Choroid plexus epithelial cell (primary cell): ENCODE measurements around the gene CABP2.

Experiments
- DNase-seq: peaks from one replicate; pipeline ENCODE4 v3.0.0-alpha.2; 2010; ENCODE audit warnings: low read depth
- H3K4me3 ChIP-seq: 2 replicates; pipeline ENCODE4 v1.5.1; 2011; ENCODE audit warnings: low read depth, mild to moderate bottlenecking, control low read depth, low read length, moderate library complexity
- TF ChIP-seq, protein P1 (sequence below): conservative IDR thresholded peaks from 2 replicates; pipeline ENCODE4 v1.5.1; 2011; ENCODE audit warnings: low read depth, mild to moderate bottlenecking, control low read depth, inconsistent platforms, low read length, moderate library complexity

CABP2 gene

DNA sequence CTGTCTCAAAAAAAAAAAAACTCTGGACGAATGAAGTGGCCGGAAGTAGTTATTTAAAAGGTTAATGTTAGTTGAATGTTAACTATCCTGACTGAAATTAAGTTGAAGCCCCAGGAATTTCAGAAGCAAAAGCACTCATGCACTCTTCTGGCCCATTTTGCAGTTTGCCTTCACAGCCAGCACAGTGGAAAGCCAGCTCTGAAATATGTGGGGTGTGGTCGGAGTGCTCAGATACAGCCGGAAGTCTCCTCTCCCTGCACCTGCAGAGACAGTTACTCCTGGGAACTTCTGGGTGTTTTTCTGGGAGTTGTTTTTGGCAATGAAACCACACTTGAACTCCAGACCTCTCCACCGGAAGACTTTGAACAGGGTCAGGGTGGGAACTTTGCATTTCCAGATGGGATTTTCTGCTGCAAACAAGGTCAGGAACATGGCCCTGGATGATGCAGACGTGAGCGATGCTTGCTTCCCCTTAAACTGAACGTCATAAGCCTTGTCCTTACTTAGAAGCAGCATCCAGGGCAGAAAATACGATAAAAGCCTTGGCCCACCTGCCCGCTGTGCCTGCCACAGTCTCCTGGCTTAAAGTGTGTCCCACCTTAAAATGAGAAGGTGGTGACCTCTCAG, 21.5 kb upstream of the CABP2 start:
- TF ChIP-seq, protein P1, sequence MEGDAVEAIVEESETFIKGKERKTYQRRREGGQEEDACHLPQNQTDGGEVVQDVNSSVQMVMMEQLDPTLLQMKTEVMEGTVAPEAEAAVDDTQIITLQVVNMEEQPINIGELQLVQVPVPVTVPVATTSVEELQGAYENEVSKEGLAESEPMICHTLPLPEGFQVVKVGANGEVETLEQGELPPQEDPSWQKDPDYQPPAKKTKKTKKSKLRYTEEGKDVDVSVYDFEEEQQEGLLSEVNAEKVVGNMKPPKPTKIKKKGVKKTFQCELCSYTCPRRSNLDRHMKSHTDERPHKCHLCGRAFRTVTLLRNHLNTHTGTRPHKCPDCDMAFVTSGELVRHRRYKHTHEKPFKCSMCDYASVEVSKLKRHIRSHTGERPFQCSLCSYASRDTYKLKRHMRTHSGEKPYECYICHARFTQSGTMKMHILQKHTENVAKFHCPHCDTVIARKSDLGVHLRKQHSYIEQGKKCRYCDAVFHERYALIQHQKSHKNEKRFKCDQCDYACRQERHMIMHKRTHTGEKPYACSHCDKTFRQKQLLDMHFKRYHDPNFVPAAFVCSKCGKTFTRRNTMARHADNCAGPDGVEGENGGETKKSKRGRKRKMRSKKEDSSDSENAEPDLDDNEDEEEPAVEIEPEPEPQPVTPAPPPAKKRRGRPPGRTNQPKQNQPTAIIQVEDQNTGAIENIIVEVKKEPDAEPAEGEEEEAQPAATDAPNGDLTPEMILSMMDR, result no peak
- H3K4me3 ChIP-seq, result no peak overlapping the region
- DNase-seq, result peak; percentile 50

DNA sequence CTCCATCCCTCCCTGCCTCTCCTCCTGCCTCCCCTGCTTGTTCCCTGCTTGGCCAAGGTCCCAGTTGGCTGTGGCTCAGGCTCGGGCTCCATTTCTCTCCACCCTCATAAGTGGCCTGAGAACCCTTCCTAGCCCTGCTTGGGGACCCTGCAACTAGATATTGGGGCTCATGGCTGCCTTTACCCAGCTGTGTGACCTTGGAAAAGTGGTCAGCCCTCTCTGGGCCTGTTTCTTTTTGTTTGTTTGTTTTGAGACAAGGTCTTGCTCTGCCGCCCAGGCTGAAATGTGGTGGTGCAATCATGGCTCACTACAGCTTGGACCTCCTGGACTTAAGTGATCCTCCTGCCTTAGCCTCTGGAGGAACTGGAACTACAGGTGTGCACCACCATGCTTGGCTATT, 20.3 kb upstream of the CABP2 start:
- TF ChIP-seq, protein P1, result no peak
- H3K4me3 ChIP-seq, result no peak overlapping the region
- no peak for DNase-seq

DNA sequence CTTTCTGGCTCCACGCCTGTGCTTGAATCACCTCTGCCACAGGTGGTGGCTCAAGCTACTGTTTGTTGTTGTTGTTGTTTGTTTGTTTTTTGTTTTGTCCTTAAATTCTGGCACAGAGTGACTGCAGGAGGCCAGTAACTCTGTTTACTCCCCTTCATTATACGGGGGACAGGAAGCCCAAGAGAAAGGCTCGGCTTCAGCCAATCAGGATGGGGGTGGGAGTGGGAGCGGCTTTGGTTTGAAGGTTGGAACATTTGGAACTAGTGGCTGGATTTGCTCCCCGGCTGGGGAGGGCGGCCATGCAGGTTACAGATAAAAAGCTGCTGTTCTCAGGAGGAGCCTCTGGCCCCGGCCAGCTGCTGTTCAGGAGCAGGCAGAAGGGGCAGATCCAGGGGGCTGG, 19.7 kb upstream of the CABP2 start:
- TF ChIP-seq, protein P1, result no peak
- DNase-seq, result no peak
- H3K4me3 ChIP-seq, result no peak overlapping the region

DNA sequence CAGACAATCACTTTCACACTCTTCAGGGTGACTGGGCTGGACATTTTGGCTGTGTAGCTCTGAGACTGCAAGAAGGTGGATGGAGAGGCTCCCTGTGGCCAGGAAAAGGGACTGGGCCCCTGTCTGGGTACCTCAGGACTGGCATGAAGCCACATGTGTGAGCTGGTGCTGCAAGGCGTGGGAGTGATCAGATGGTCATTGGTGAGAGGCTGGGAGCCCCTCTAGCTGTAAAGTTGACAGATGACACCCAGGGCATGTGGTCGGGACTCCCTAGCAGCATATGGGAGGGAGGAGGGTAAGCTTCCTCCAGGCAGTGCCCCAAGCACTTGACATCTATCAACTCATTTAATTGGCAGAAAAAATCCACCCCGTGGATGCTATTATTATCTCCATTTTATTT, 18.9 kb upstream of the CABP2 start:
- DNase-seq, result no peak
- no peak overlapping the region for H3K4me3 ChIP-seq
- TF ChIP-seq, protein P1, result no peak

DNA sequence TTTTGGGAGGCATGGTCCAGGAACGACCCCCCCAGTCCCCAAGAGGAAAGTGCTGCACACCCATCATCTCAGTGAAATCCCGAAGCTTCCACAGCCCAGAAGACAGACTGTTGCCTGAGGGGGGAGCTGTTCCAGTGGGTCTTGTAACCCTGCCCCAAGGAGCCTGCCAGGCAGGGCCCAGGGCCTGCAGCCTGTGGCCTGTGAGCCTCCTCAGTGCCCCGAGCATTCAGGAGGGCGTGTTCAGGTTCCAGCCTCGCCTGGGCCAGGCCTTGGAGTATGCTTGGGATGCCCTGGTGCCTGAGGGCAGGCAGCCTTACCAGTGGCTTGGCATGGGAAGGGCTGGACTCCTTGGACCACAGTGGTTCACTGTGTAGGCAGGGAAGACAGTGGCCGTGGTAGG, 18.0 kb upstream of the CABP2 start:
- TF ChIP-seq, protein P1, result no peak
- DNase-seq, result no peak
- H3K4me3 ChIP-seq, result no peak overlapping the region

DNA sequence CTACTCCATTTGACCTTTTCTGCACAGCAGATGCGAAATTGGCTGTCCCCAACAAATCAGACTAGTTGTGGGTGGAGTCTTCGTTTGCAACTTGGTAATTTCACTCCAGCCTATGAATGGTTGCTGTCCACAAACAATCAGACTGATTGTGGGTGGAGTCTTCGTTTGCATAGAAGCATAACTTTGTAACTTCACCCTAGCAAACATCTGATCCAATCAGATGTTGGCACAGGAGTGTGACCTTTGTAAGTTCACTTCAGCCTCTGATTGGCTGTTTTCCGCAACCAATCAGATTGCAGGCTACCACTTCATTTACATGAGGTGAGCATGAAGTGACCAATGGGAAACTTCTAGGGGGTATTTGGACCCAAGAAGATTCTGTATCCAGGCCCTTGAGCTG, 16.3 kb upstream of the CABP2 start:
- TF ChIP-seq, protein P1, result no peak
- no peak for DNase-seq

DNA sequence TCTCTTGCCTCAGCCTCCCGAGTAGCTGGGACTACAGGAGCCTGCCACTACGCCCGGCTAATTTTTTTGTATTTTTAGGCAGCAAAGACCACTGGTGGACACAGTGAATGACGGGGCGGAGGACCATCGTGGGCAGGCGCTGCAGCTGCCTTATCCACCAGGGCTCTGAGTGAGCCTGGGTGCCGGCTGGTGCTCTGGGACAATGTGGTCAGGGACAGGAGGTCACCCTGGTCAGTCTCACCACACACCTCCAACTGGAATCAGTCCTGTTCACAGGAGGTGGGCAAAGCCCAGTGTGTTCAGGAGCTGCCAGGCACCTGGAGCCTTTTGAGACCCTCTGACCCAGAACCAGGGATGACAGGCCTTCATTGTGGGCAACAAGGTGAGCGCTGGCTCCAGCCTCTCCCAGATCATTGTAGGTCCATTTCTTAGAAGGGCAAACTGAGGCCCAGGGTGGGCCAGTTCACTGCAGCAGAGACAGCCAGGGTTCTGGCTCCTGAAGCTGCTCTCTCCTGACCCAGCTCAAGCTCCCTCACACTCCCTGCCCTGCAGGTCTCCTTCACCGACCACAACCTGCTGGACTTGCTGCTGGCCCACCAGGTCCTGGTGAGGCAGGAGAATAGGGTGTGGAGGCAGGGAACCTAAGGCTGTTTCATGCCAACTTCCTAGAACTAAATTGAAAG, 15.7 kb upstream of the CABP2 start:
- no peak overlapping the region for H3K4me3 ChIP-seq
- no peak for DNase-seq
- TF ChIP-seq, protein P1, result no peak

More for the DNA sequence above, 16.3 kb upstream of the CABP2 start:
- H3K4me3 ChIP-seq, result no peak overlapping the region
